Measurements from ENCODE around the gene GABRP. TPM values are rescaled to one million over a fixed set of nuclear protein-coding genes. Genes with fewer than 3 reads are reported as not detected.

The GABRP gene
- total and polyA plus RNA-seq, 8 donors = 0.07 to 4.0 (median 0.23) TPM; not detected in 1

GRCh38 chr5:170785416-170785815, 1.9 kb downstream of the GABRP start:
- Histone ChIP-seq H3K4me3 (no peak overlapping the region), H3K4me1 (peaks cover 0 to 8% (median 0%) of the 10 kb centered on the region in 3 donors), H3K27ac (no peak overlapping the region), H3K27me3 (no peaks in the 10 kb centered on the region), H3K9me3 (no peaks in the 10 kb centered on the region), H3K36me3 (no peaks in the 10 kb centered on the region)
- FAIRE-seq (no peak), ATAC-seq (no peak), DNase-seq (no peak)
- WGBS, 2 donors = 83 to 93% methylated on average over 3 of the region's 3 CpGs
- intact Hi-C loops (cut with DNase I) = loop anchor here in 1 of 3 donors (5.0 to 10.0 kb wide), 2 partner anchors 38 to 141 kb away; no protein-coding TSS in a partner anchor
- TF ChIP-seq CTCF (IDR thresholded peaks at IDR 0.05) = no peak

DNA sequence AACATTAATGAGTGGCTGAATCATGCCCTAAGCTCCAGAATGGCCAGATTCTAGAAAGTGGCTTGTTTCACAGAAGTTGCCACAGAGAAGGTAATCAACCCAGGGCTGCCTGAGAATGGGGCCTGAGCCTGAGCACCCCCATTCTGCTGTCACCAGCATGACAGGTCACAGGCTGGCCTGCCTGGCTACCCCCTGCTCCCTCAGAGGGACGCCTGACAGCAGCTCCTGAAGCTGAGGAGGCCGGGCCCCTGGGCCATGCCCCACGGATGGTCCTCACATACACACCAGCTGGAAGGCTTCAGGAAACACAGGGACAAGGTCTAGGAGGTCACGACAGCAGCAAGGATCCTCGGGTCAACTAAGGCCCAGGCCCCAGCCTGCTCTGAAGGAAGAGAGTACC, 3.7 kb downstream of the GABRP start:
- H3K9me3 ChIP-seq = no peaks in the 10 kb centered on the region
- H3K27ac ChIP-seq = no peak overlapping the region
- no peaks in the 10 kb centered on the region for H3K4me1 ChIP-seq
- TF ChIP-seq CTCF (IDR thresholded peaks at IDR 0.05) = no peak
- intact Hi-C loops (cut with DNase I) = loop anchor here in 1 of 3 donors (5.0 to 10.0 kb wide), 2 partner anchors 40 to 142 kb away; no protein-coding TSS in a partner anchor
- H3K36me3 ChIP-seq = no peaks in the 10 kb centered on the region
- H3K27me3 ChIP-seq = no peaks in the 10 kb centered on the region
- DNase-seq = peak in 1 of 6 donors; percentile 58
- FAIRE-seq = no peak
- H3K4me3 ChIP-seq = no peak overlapping the region
- ATAC-seq = no peak
- 93 to 94% methylated on average over 4 to 5 of the region's 5 CpGs for WGBS, 2 donors

DNA sequence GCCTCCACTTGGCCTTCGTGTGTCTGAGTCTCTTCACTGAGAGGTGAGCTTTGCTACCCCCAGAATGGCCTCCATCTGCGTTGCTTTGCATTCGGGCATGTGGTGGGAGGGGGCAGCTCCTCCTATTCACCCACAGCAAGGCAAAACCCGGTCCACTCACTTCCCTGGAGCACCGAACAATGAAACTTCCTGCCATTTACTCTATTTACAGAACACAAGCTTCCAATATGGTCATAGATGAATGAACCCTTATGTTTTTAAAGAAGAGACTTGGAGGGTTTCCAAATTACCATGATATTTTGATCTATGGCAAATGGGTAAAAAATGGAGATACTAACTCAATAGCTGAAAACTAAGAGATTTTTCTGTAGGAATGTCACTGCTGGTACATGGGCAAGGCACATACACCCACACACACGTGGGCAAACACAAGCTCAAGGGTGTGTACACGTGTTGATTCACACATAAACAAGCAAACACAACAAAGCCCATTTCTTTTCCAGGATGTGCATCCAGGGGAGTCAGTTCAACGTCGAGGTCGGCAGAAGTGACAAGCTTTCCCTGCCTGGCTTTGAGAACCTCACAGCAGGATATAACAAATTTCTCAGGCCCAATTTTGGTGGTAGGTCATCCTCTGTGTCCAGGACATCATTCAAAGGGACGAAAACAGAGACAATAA, 5.2 kb downstream of the GABRP start:
- intact Hi-C loops (cut with DNase I) = loop anchor here in 1 of 3 donors (5.0 to 10.0 kb wide), 2 partner anchors 41 to 144 kb away; no protein-coding TSS in a partner anchor
- Histone ChIP-seq H3K4me3 (no peak overlapping the region), H3K27ac (no peak overlapping the region), H3K9me3 (no peaks in the 10 kb centered on the region), H3K36me3 (no peaks in the 10 kb centered on the region), H3K27me3 (no peaks in the 10 kb centered on the region), H3K4me1 (no peaks in the 10 kb centered on the region)
- no peak for TF ChIP-seq CTCF (IDR thresholded peaks at IDR 0.05)
- ATAC-seq (no peak), DNase-seq (no peak), FAIRE-seq (no peak)
- 78 to 85% methylated on average over 11 of the region's 11 CpGs for WGBS, 2 donors

- WGBS, 2 donors = 35 to 37% methylated on average over 7 of the region's 7 CpGs
- Histone ChIP-seq H3K27ac (no peak overlapping the region), H3K9me3 (no peaks in the 10 kb centered on the region), H3K36me3 (no peaks in the 10 kb centered on the region), H3K4me1 (no peaks in the 10 kb centered on the region), H3K27me3 (no peaks in the 10 kb centered on the region), H3K4me3 (no peak overlapping the region)
- DNase-seq (peak; percentile 71 to 86 (median 76)), FAIRE-seq (no peak), ATAC-seq (peak; percentile 90 to 99 (median 96))
- peak; percentile 28 to 57 (median 44) for TF ChIP-seq CTCF (IDR thresholded peaks at IDR 0.05)
- intact Hi-C loops (cut with DNase I) = loop anchor here in 2 of 3 donors (2.0 to 10.0 kb wide), 3 partner anchors 47 to 157 kb away; no protein-coding TSS in a partner anchor
Measured at GRCh38 chr5:170791325-170791954, 7.9 kb downstream of the GABRP start.

Data from pancreas (tissue), 10 donors.